Activated CD4-positive, alpha-beta T cell treated with anti-CD3 and anti-CD28 coated beads, Interleukin-2, Interleukin-6, amounts not matched to agents 100 ng/mL and 50 ng/mL, durations not matched to agents 16 hours and 8 hours (primary cell): ENCODE measurements around the gene TNS1.

Source experiments
- DNase-seq: peaks from one replicate; pipeline ENCODE4 v3.0.0-alpha.2; 2020

Gene TNS1

DNA sequence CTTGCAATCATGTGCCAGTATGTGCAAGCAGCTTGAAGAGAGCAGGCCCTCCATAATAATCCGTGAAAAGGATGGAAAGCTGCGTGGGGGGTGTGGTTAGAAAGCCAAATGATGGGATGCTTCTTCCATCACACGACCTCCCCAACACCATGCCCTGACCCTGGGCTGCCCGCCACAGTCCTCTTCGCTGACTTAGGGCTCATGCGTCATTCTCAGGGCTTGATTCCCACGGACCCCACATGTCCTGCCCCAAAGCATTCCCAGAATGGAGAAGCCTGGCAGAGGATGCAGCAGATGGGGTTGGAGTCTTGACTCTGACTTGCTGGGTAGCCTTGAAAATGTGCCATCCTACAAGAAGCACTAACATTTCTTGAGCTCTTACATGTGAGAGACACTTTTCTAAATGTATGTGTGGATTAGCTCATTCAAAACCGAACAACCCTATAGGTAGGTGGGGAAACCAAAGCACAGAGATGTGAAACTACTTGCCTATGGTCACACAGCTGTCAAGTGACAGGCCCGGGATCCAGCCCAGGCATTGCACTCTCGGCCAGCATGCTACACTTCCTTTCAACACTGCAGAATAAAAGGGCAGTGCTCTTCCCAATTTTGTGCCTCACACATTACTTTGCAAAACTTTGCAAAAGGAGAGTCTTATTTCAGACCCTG, 3.7 kb downstream of the TNS1 start:
- DNase-seq: no peak

DNA sequence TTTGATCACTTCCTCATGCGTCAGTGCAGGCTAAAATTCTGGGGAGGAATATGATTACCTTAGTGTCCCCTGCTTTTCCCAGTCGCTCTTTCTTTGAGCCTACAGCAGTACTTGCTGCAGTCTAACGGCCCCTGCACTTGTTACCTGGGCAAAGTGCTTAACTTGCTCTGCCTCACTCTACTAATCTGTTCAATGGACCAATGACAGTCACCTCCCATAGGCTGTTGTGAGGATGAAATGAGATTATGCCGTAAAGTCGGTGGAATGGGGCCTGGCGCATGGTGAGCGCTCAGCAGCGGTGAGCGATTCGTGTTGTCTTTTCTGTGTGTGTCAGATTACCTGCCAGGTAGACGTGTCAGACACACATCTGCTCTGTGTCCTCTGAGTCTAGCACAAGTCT, 5.3 kb downstream of the TNS1 start:
- no peak for DNase-seq

GRCh38 chr2:217996361-217996760, 6.4 kb downstream of the TNS1 start:
- no peak for DNase-seq

DNA sequence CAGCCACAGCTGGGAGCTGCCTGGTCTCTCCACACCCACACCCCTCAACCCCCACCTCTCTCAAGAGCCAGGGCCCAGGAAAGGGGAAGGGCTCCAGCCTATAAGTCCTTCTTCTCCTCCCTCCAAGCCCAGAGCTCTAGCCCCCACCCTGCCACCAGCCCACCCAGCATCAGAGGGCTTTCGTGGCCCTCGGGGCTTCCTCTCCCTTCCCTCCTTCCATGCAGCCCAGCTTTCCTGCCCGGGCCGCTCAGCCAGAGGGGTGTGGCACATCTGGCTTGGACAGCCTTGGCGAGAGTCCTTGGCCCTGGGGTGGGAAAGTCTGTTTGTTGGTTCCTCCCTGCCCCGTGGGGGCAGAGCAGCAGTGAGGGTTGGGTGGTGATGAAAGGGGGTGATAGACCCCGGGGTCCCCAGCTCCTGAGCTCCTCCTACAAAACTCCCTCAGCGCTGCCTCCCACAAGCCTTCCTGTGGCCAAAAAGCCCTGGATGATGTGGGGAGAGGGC, 7.0 kb downstream of the TNS1 start:
- no peak for DNase-seq

DNA sequence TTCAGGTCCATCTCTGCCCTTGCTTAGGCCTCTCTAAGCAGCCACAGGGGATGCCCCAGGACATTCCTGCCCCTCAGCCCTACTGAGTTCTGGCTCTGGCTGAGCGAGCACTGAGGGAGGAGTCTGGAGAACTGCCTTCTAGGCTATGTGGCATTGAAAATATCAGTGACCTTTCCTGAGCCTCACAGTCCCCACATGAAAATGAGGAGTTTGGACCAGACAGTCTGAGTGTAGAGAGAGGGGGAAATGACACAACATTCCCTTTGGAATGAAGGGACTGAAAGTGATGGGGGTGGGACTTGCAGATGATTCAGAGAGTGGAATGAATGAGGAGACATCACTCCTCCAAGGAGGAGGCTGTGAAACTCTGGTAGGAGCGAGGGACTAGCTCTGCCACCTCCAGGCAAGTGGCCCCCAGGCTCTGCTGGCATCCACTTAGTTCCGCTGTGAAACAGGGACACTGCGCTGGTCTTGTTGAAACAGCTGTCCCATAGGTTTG, 8.0 kb downstream of the TNS1 start:
- no peak for DNase-seq

- peak; percentile 59 for DNase-seq
Observed at GRCh38 chr2:217993817-217994463, 8.9 kb downstream of the TNS1 start.

DNA sequence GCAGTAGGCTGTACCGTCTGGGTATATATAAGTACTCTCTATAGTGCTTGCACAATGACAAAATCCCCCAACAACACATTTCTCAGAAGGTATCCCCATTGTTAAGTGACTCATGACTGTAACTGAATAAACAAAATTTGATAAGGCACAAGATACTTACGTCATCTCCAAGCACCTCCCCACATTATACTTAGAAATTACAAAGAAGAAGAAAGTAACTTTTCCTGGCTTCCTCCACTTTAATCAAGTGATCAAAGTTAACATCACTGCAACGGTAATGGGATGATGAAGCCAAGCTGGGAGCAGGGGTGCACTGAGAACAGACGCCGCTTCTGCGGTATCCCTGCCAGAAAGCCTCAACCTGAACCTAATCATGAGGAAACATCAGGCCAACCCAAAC, 9.7 kb downstream of the TNS1 start:
- DNase-seq: no peak

- no peak for DNase-seq
Observed at GRCh38 chr2:217992061-217992460, 10.7 kb downstream of the TNS1 start.

DNA sequence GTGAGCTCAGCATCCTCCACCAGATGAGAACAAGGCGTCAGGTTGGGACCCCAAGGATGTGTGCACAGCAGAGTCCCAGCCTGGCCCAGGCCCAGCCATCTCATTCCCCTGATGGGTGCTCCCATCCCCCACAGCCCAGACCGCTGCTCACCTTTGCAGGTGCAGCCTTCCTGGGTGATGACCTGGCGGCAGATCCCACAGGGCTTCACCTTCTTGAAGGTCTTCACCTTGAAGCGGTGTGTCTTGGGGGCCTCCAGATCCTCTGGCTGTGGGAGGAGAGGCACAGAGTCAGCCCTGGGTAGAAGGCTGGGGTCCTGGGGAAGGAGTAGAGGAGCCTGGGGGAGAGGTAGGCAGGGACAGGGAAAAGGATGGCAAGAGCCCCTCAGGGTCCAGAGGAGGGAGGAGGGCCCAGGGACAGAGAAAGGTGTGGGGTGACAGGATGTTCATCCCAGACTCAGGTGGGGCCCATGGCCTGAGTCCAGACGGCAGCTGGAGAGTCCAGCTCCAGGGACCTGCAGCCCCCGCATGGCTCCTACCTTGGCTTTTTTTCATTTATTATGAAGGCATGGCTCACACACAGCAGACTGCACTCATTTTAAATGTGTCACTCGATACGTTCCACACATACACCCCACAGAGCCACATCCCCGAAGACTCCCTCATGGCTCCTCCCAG, 11.9 kb downstream of the TNS1 start:
- DNase-seq: no peak

- DNase-seq: no peak
Observed at GRCh38 chr2:217990389-217990788, 12.4 kb downstream of the TNS1 start.

GRCh38 chr2:217989221-217989948, 13.4 kb downstream of the TNS1 start:
- peak; percentile 8 for DNase-seq

DNA sequence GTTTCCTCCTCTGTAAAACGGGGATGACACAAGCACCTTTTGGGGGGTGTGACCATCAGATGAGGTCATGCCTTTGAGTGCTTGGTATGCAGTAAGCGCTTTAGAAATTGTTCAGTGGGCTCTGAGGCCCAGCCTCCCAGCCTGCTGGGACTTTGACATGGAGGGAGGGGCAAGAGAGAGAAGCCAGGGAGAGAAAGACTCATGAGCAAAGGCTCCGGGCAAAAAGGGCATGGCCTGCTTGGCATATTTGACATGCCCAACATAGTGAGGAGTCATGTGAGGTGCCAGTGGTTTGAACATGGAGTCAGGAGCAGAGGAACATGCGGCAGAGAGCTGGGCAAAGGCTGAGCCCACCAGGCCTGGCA, 14.0 kb downstream of the TNS1 start:
- DNase-seq: no peak

DNA sequence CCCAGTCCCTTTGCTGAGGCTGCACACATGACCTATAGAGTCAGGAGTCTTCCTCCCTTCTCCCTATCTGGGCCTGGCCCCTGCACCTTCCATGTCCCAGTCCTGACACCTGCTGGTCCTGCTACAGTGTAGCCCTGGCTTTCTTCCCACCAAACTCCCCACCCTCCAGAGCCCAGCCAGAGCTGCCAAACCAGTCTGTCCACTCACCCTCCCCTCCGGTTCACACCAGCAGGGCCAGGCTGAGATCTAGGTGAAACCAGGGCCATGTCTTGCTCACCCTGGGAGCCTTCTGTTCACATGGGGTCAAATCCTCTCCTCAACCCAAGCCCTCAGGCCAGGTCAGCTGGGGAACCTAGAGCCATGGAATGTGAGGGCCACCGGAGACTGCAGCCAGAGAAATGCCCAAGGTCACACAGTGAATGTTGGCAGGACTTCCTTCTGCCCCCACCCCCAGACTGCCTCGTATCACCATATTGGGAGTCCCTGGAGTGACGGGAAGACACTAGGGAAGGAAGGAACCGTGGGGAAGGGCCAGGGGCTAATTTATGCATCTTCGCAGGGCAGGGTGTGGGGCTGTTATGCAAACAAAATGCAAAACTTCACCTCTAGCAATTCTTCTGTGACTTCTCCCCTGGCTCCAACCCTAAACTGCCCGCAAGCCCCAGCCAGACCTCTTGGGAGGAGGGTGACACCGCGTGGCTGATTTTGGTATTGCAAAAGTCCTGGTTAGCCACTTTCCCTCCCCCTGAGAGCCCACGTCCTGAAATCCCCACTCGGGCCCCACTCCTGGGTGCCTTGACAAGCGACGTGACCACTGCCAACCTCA, 14.6 kb downstream of the TNS1 start:
- DNase-seq: peak; percentile 74

DNA sequence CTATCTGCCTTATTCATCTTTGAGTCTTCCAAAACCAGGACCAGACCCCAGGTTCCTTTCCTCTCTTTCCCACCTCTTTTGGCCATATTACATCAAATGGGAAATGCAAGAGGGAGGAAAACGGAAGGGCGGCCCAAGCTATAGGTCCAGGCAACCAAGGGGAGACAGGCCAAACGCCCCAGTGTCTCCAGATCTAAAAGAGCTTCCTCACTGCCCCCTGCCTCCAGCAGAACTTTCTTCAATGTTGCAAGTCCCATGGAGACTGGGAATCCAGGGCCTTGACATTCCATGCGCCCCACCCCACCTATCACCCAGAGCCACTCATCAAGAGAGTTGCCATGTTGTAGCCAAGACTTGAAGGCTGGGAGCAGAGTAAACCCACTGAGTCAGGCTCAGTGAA, 15.4 kb downstream of the TNS1 start:
- DNase-seq: no peak

GRCh38 chr2:217986256-217986961, 16.4 kb downstream of the TNS1 start:
- no peak for DNase-seq

DNA sequence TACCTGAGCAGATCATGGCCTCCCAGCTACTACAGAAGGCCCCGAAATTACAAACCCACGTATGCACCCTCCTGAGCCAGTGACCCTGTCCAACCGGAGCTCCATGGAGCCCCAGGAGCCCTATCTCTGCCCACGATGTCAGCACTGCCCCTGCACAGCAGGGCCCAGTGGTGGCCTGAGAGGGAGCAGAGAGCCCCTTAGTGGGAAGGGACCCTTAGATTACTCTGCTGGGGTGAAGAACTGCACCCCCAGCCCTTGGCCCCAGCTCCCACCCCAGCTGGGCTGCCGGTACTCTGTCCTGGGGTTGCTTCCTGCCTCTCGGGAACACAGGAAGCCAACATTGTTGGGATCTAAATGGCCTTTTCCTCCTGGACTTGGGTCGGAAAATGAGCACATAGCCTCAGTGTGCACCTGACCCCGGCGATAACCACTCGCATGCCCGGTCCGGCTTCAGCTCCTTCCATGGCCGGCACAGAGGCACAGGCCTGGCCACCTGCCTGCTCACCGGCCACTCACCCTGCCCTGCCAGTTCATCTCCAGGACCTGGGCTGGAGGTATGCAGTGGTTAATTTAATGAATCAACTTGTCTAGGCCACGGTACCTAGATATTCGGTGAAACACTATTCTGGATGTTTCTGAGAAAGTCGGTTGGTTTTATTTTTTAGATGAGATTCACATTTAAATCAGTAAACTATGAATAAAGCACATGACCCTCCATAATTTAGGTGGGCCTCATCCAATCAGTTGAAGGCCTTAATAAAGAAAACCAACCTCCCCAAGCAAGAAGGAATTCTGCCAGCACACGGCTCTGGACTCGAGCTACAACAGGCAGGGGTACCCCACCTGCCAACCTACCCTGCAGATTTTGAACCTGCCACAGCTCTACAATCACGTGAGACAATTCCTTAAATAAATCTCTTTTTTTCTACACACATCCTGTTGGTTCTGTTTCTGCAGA, 19.2 kb downstream of the TNS1 start:
- no peak for DNase-seq

GRCh38 chr2:217981971-217982370, 20.8 kb downstream of the TNS1 start:
- DNase-seq: no peak

- no peak for DNase-seq
Observed at GRCh38 chr2:217981084-217981730, 21.6 kb downstream of the TNS1 start.

DNA sequence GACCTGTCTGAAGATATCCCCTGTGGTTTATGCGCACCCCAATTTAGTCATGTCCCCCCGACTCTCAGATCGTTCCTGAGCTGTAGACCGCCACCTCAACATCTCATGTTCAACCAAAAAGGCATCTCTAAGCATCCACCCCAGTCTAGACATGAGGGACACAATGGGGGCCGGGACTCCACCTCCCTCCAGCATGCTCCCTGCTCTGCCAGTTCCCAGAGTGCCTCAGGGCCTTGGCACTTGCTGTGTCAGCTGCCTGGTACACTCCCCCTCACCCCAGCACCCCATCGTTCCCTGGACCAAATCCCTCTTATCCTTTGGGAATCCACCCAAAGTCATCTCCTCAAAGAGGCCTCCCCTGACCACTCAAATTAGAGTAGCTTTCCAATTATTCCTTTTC, 22.2 kb downstream of the TNS1 start:
- DNase-seq: no peak

GRCh38 chr2:217980036-217980435, 22.8 kb downstream of the TNS1 start:
- DNase-seq: no peak
